IMR-90 (cell line): ENCODE data around the gene PMM2. TPM values are rescaled to one million over a fixed set of nuclear protein-coding genes. Genes with fewer than 3 reads are reported as not detected.
A peak's percentile ranks its signal among the peaks of the same experiment; 100 is the strongest.

ENCODE experiments used
- ATAC-seq: fragments of 200-7000 bp; cut with Tn5 transposase; 2 replicates; pipeline ENCODE4 v1.9.1; 2020; ENCODE audit warnings: low read depth, mild to moderate bottlenecking, moderate library complexity
- BruUV-seq: library from RNA; stranded (reverse); fragments of 400-500 nt; replicated peaks from 2 replicates; lab custom pipeline; 2021; lab: Mats Ljungman, UMichigan
- CTCF ChIA-PET: fragments of 300-600 bp; formaldehyde crosslinking; extraction: SDS; loops from one replicate; lab custom pipeline; 2021; ENCODE audit warnings: antibody characterized with exemption; lab: Yijun Ruan, JAX
- POLR2A ChIA-PET: fragments of 300-600 bp; sonication (Branson Sonifier 250); formaldehyde crosslinking; loops from one replicate; lab custom pipeline; 2022; ENCODE audit warnings: antibody characterized with exemption; ENCODE audit not compliant: unreplicated experiment; lab: Charles Lee
- DNase-seq: peaks from one replicate; pipeline ENCODE4 v3.0.0; 2013
- H2AFZ ChIP-seq: replicated peaks from 2 replicates; pipeline ENCODE3; 2013; ENCODE audit warnings: low read length, mild to moderate bottlenecking; ENCODE audit not compliant: poor library complexity
- H2AK5ac ChIP-seq: 2 replicates; pipeline ENCODE4 v1.6.1; 2013; ENCODE audit warnings: low read depth, low read length, inconsistent platforms
- H2AK9ac ChIP-seq: replicated peaks from 2 replicates; pipeline ENCODE3; 2013; ENCODE audit warnings: mild to moderate bottlenecking, low read depth, low read length, moderate library complexity; ENCODE audit not compliant: poor library complexity
- H2BK120ac ChIP-seq: 2 replicates; pipeline ENCODE4 v1.6.1; 2013; ENCODE audit warnings: low read depth, low read length, inconsistent platforms
- H2BK15ac ChIP-seq: 3 replicates; pipeline ENCODE4 v1.6.1; 2013; ENCODE audit warnings: low read depth, low read length, inconsistent platforms
- H2BK20ac ChIP-seq: 2 replicates; pipeline ENCODE4 v1.6.1; 2013; ENCODE audit warnings: low read depth, mild to moderate bottlenecking, inconsistent platforms, low read length, moderate library complexity
- H2BK5ac ChIP-seq: 2 replicates; pipeline ENCODE4 v1.6.1; 2013; ENCODE audit warnings: mild to moderate bottlenecking, low read depth, low read length, inconsistent platforms; ENCODE audit not compliant: poor library complexity, severe bottlenecking
- H3K14ac ChIP-seq: replicated peaks from 2 replicates; pipeline ENCODE4 v1.6.1; 2013; ENCODE audit warnings: low read depth, low read length, inconsistent platforms
- H3K18ac ChIP-seq: 2 replicates; pipeline ENCODE4 v1.6.1; 2013; ENCODE audit warnings: low read depth, low read length, control low read depth
- H3K23ac ChIP-seq: 2 replicates; pipeline ENCODE4 v1.6.1; 2013; ENCODE audit warnings: low read depth, low read length, inconsistent platforms
- H3K27ac ChIP-seq: 2 replicates; pipeline ENCODE4 v1.5.1; 2013; ENCODE audit warnings: mild to moderate bottlenecking, control low read depth, low read length; ENCODE audit not compliant: insufficient read depth
- H3K27me3 ChIP-seq: 2 replicates; pipeline ENCODE4 v1.6.1; 2013; ENCODE audit warnings: low read length; ENCODE audit not compliant: control insufficient read depth, insufficient read depth
- H3K36me3 ChIP-seq: 2 replicates; pipeline ENCODE4 v1.6.1; 2013; ENCODE audit warnings: low read length, mixed read lengths; ENCODE audit not compliant: control insufficient read depth, insufficient read depth
- H3K4ac ChIP-seq: 2 replicates; pipeline ENCODE4 v1.6.1; 2013; ENCODE audit warnings: low read depth, low read length, inconsistent platforms
- H3K4me1 ChIP-seq: 2 replicates; pipeline ENCODE4 v1.6.1; 2013; ENCODE audit warnings: low read length, mixed read lengths; ENCODE audit not compliant: control insufficient read depth, insufficient read depth
- H3K4me2 ChIP-seq: 2 replicates; pipeline ENCODE4 v1.6.1; 2013; ENCODE audit warnings: low read depth, mild to moderate bottlenecking, control low read depth, low read length, moderate library complexity
- H3K4me3 ChIP-seq: 2 replicates; pipeline ENCODE4 v1.5.1; 2013; ENCODE audit warnings: low read depth, mild to moderate bottlenecking, control low read depth, low read length, moderate library complexity; ENCODE audit not compliant: insufficient read depth
- H3K56ac ChIP-seq: 2 replicates; pipeline ENCODE4 v1.6.1; 2013; ENCODE audit warnings: low read length, inconsistent platforms; ENCODE audit not compliant: insufficient read depth; ENCODE audit errors: extremely low read depth
- H3K79me1 ChIP-seq, 2 experiments: 2 replicates each; pipeline ENCODE4 v1.6.1; 2013; ENCODE audit warnings: low read length in 2 of 2, inconsistent platforms in 1 of 2, low read depth in 1 of 2
- H3K9ac ChIP-seq: 2 replicates; pipeline ENCODE4 v1.6.1; 2013; ENCODE audit warnings: low read depth, low read length, control low read depth
- H3K9me1 ChIP-seq: 2 replicates; pipeline ENCODE4 v1.6.1; 2013; ENCODE audit warnings: low read length, inconsistent platforms; ENCODE audit not compliant: insufficient read depth
- H3K9me3 ChIP-seq: 2 replicates; pipeline ENCODE4 v1.6.1; 2013; ENCODE audit warnings: low read length; ENCODE audit not compliant: control insufficient read depth, insufficient read depth
- H4K20me1 ChIP-seq: 2 replicates; pipeline ENCODE4 v1.6.1; 2013; ENCODE audit warnings: low read length, inconsistent platforms; ENCODE audit not compliant: insufficient read depth
- H4K5ac ChIP-seq: 2 replicates; pipeline ENCODE4 v1.6.1; 2013; ENCODE audit warnings: mild to moderate bottlenecking, low read depth, low read length, control low read depth
- H4K8ac ChIP-seq, 2 experiments: 2 replicates each; pipeline ENCODE4 v1.6.1; 2013; ENCODE audit warnings: low read depth in 2 of 2, low read length in 2 of 2, control low read depth in 1 of 2, inconsistent platforms in 1 of 2
- H4K91ac ChIP-seq: 2 replicates; pipeline ENCODE4 v1.6.1; 2013; ENCODE audit warnings: low read depth, low read length, inconsistent platforms; ENCODE audit not compliant: insufficient read depth
- CHD1 ChIP-seq: IDR thresholded peaks from 2 replicates; pipeline ENCODE4 v1.6.1; 2012; ENCODE audit warnings: low read depth, low read length, improper control_type of control experiment
- NFE2L2 ChIP-seq: fragments of 150-350 bp; IDR thresholded peaks from 2 replicates; pipeline ENCODE4 v1.6.1; 2016; ENCODE audit warnings: low read depth, mild to moderate bottlenecking, low read length
- POLR2A ChIP-seq: IDR thresholded peaks from 2 replicates; pipeline ENCODE4 v1.6.1; 2012; ENCODE audit warnings: mild to moderate bottlenecking, low read depth, low read length
- WGBS, 2 experiments: methylation state at CpG; one replicate each; pipeline versions ENCODE4 v1.1.5 to v1.1.7; 2013; ENCODE audit warnings: missing lambda C conversion rate in 2 of 2; ENCODE audit not compliant: insufficient read length in 1 of 2; ENCODE audit errors: extremely low coverage in 2 of 2; 5-methylcytosine and 5-hydroxymethylcytosine counted together
- dilution Hi-C: fragments of 300-500 bp; cut with HindIII; formaldehyde crosslinking; loops from one replicate; pipeline ENCODE4 v1.14.3; 2018; ENCODE audit warnings: low sequenced_read_pairs; ENCODE audit not compliant: unreplicated experiment
- in situ Hi-C: fragments of 300-500 bp; cut with MboI; formaldehyde crosslinking; loops from 3 replicates; pipeline ENCODE4 v1.14.3; 2019; ENCODE audit warnings: low sequenced_read_pairs, inconsistent platforms, mixed read lengths
- intact Hi-C: fragments of 100-400 bp; cut with micrococcal nuclease; formaldehyde crosslinking; loops from 2 replicates; pipeline ENCODE4 v1.10.0; 2022
- polyA plus RNA-seq, 3 experiments: library from polyadenylated mRNA; depleted of rRNA; stranded (reverse); fragments of >200 nt; gene quantifications; 2 replicates each; pipeline ENCODE4 v1.2.3, GENCODE V29; 2012; ENCODE audit warnings: low replicate concordance in 1 of 3
- total RNA-seq: library from RNA; depleted of rRNA; stranded (reverse); fragments of >200 nt; gene quantifications from 2 replicates; pipeline ENCODE4 v1.2.3, GENCODE V29; 2012

Gene PMM2
- total and polyA plus RNA-seq, 2 of the 4 experiments (the other 2 are of a cell fraction), result 25.8 to 38.9 TPM

DNA sequence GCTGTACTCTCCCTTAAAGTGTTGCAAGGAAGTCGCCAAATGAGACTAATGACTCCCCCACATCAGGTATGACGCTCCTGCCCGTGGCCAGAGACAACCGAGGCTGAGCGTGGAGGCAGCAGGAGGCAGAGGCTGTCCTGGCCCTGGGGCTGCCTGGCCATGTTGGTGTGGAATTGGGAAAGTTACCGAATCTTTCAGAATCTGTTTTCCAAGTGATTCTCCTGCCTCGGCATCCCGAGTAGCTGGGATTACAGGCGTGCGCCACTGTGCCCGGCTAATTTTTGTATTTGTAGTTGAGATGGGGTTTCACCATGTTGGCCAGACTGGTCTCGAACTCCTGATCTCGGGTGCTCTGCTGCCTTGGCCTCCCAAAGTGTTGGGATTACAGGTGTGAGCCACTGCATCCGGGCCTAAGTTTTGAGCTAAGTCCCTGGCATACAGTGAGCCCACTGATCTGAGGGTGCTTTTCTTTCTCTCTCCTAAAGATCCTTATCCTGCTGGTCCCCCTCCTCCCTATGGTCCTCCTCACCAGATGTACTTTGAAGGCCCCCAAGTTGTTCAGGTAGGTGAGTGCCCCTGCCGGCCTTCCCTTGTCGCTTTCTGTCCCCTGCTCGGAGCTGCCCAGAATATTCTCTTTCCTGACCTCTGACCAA, 85.2 kb downstream of the PMM2 start:
- ATAC-seq (no peak), DNase-seq (no peak)
- BruUV-seq, result no TSS peak
- Histone ChIP-seq H3K23ac (no peak overlapping the region), H3K18ac (no peak overlapping the region), H3K14ac (no peak overlapping the region), H2BK120ac (no peak overlapping the region), H2AK9ac (no peak overlapping the region), H2BK5ac (no peak overlapping the region), H3K27me3 (no peaks in the 10 kb centered on the region), H3K4me3 (no peak overlapping the region), H3K9me3 (no peaks in the 10 kb centered on the region), H4K8ac (no peak overlapping the region), H3K4me2 (no peak overlapping the region), H3K36me3 (no peaks in the 10 kb centered on the region), H3K4ac (peak overlapping the region; percentile 57; the same call in 1 of the 2 replicates), H3K27ac (no peak overlapping the region), H2BK15ac (no peak overlapping the region), H3K4me1 (peaks cover 34% of the 10 kb centered on the region), H4K20me1 (peaks cover 23% of the 10 kb centered on the region), H3K79me1 (peaks cover 3 to 35% of the 10 kb centered on the region in 2 experiments; a peak in 2 of 4 replicates), H2BK20ac (no peak overlapping the region; the same call in none of the 2 replicates), H3K56ac (no peak overlapping the region), H3K9ac (no peak overlapping the region), H4K5ac (no peak overlapping the region), H2AFZ (no peak overlapping the region), H4K91ac (peak overlapping the region; percentile 32; the same call in 1 of the 2 replicates), H3K9me1 (peaks cover 36% of the 10 kb centered on the region), H2AK5ac (no peak overlapping the region; the same call in 1 of the 2 replicates)
- 88% methylated on average over 4 of the region's 17 CpGs; no CpG with 5 or more reads in 1 of the 2 experiments for WGBS, 2 experiments
- in situ Hi-C loops (loop anchor here (5.0 kb wide), 2 partner anchors 226 to 316 kb away; no protein-coding TSS in a partner anchor), dilution Hi-C loops (no loop called here), intact Hi-C loops (loop anchor here (10.0 kb wide), 1 partner anchor 62 kb away; no protein-coding TSS in a partner anchor)
- TF ChIP-seq NFE2L2, result no peak
- TF ChIP-seq CHD1, result no peak
- no peak for TF ChIP-seq POLR2A
- CTCF ChIA-PET, result no interaction called here
- POLR2A ChIA-PET, result no interaction called here
